GM19324 (cell line): ENCODE results near the gene GNAQ.

Source experiments
- ATAC-seq: cut with Tn5 transposase; IDR thresholded peaks from one replicate; pipeline ENCODE4 v1.9.1; 2021; ENCODE audit warnings: mild to moderate bottlenecking, moderate library complexity; ENCODE audit not compliant: unreplicated experiment, low FRiP score

The GNAQ gene

DNA sequence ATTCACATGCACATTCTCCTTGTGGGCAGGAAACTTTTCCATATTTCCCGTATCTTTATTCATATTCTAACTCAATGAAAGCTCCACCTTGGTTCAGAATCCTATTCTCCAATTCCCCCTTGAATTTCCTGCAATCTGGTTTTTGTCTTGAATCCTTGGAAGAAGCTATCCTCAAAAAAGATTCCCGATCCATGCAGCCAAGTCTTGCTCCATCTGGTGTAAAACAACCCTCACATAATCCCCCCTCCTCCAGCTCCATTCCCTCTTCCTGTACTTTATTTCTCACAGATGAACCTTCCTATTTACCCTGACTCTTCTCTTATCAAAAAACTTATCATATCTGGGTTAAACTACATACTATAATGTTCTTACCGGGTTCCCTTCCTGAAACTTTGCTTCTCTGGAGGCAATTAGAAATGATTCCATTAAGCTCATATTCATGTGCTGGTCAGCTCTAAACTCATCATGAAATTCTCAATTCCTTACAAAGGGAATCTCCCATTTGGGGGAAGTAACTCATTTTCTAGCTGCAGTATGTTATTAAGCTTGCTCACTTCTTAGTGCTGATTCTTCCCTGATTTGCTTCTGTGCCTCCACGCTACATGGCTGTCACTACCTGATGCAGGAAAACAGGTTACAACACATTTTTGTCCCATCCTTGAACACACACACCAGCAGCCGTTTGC, 81.7 kb downstream of the GNAQ start:
- no peak for ATAC-seq

DNA sequence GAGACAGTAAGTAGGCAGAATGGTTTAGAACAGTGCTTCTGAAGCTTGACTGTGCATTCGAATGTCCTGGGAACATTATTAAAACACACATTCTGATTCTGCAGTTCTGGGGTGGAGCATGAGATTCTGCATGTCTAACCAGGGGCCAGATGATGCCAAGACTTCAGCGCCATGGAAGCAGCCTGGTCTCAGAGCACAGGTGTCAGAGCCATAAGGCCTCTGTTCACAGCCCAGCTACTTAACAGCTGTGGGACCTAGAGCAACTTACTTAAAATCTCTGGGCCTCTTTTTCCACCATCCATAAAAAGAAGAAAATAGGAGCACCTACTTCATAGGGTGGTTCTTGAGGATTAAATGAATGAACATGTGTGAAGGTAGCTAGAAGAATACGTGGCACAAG, 84.0 kb downstream of the GNAQ start:
- ATAC-seq: no peak

DNA sequence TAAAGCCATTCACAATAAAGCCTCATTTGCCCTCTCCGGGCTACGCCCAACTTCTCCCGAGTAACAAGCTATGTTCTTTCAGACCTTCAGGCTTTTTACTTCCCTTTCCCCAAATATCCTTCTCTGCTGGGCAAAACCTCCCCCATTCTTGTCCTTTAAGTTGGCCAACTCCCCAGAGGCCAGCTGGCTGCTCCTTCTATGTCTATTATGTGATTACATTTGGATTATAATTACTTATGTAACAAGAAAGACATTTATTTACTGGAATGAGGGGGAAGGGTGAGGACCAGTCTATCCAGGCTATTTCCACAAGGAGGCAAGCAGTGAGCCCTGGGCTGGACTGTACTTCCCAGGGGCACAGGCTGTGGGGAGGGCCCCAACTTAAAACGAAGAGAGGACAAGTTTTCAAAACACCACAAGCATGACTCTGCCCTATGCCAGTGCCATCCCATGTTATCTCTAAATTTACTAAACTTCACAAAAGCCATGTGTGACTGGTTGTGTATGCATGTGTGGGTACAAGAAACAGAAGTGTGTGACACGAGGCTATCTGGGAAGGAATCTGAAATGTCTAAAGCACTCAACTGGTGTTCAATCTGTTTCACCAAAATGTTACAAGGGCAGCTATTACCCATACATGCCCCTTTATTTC, 84.5 kb downstream of the GNAQ start:
- ATAC-seq: no peak

DNA sequence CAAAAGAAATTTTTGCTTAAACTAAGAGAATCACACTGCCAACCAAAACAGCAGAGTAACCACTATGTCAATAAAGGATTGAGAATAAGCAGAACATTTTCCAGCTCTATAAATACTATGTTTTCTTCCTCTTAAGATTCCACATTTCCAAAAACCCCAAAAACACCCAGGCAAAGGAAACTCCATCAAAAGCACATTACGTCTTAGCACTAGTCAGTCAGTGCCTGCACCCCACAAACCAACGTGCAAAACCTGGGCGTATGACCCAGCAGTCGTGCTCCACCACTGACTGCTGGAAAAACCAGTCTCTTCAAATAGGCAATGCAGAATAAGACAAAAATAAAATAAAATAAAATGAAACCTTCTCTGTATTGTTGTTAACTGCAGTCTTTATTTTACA, 85.3 kb downstream of the GNAQ start:
- no peak for ATAC-seq

DNA sequence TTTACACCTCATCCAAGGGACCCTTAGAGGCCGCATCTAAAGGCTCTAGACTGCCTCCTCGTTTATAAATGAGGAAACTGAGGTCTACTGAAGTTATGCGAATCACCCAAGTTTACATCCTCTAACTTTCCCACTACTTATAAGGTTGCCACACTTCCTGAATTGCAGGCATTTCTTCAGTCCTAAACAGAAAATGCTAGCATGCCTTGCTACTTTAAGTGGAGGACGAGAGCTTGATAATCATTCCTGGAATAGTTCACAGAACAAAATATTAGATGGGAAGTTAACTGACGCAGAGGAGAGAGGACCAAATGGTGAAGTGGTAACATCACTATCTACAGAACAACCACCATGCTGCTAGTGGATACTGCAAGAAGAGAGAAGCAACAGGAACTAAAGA, 85.8 kb downstream of the GNAQ start:
- ATAC-seq: no peak

DNA sequence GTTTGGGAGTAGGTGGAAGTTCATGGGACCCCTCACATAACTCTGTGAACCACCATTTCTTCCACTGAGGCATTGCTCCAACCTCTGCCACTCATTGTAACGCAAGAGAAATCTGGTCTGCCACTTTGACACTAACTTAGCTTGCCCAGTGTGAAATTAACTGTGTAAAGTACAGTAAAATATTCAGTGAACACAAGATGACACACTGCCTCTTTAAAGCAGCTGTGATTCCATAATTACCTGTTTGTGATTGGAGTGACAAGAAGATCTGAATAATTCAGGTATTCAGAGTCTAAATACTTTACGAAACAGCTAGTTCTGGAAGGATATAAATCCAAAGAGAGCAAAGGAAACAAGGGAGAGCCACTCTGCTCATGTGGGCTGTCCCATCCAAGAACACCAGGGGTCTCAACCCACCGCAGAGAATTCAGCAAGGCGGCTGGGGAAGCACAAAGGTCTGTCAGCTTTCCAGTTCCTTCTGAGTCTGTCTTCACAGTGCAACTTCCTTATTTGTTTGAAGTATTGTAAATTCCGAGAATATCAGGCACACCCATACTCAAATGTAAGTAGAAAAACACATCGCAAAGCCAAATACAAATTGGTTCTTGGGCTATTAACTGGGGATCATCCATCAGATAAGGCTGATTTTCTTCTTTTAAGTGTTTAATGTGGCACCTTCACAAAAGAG, 86.9 kb downstream of the GNAQ start:
- ATAC-seq: no peak

DNA sequence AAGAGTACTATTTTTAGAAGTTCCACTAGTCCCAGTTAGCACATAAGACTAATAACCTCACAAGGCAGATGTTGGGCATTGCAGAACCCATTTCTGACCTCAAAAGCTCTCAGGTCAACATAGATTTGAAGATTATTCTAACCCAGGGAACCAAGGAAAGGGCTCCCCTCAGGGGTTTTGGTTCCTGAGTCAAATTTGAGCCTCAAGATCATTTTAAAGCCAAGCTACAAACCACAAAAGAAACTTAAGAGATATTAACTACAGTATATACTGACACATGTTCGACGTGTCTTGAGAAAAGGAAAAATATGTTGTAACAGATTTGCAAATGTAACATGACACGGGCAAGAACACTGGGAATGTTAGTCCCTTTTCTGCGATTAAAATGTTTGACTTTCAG, 88.6 kb downstream of the GNAQ start:
- ATAC-seq: no peak

DNA sequence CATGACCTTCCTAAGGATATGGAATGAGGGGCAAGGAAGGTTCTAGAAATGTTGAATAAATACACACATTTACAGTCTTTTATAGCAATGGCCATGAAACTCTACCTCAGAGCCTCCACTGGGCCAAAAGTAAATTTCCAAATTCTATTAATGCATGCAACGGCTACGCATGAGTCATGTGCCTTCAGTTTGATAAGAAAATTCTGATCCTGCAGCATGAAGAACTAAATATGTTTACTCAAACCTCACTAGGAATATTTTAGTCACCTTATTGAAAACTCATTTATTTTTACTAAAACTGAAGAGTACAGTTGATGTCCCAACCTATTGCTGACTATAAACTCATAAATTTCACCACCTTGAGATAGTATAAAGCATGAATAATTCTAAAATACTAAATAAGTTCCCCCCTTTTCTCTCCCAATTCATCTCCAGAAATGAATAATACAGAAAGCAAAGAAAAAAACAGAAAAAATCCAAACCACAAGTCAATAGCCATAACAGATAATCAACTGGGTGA, 92.4 kb downstream of the GNAQ start:
- no peak for ATAC-seq

DNA sequence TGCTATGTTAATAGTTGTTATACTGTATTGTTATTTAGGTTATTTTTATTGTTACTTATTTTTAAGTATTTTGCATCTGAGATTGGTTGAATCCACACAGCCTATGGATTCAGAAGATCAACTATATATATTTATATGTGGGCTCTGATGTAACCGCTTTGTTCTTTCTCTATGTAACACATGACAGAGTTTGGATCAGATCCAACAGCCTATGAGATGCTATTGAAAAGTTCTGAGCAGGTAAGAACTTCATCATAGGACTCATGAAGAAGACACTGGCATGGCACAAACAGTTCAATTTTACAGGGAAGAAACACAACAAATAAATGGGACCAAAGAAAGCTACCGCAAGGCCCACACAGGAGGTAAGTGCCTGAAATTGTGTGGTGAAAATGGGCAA, 93.4 kb downstream of the GNAQ start:
- ATAC-seq: no peak

DNA sequence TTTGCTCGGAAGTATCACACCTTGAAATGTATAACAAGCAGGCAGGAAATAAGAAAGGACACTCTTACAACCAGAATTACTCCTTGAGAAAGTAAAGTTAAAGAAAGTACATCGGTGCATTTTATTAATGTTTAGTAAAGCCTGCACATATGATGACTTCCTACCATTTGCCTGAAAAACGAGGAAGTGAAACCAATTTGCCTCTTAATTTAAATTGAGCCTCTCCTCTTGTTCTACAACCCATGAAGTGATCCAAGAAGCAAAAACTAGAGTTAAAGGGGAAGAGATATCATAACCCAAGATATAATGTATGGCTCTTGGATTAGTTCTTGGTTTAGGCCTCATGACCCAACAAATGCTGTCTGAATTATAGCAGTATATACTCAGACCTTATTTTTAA, 95.6 kb downstream of the GNAQ start:
- ATAC-seq: no peak

DNA sequence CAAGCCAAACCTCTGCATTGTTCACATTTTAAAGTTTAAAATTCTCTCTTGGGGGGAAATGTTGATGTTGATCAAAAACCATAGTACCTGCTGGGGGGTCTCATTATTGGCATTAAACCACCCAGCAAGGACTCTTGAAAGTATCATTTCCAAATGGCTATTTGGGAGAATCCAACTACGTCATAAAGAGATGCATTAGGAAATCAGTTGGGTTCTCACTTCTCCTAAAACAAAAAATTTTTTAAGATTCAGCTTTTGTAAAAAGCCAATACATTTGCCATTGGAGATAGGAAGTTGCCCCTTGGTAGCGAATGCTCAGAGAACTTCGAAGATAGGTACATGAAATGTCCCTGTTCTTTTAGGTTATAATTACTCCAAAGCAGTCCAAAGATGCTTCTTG, 96.4 kb downstream of the GNAQ start:
- ATAC-seq: no peak

DNA sequence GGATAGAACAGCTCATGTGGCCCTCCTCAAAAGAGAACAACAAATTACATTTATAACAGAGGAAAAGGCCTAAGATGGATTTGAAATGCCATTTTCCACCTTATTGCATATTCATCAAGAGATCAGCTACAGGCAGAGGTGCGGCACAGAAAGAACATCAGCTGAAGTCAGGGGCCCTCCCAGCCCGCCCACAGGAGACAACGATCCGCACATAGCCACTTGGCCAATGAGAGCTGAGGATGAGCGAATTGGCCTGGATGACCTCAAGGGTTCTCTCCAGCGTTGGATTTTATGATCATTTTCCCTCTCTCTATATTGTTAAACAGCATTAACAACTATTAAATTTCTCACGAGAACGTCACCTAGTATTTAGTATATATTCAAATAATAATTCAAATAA, 97.6 kb downstream of the GNAQ start:
- no peak for ATAC-seq

DNA sequence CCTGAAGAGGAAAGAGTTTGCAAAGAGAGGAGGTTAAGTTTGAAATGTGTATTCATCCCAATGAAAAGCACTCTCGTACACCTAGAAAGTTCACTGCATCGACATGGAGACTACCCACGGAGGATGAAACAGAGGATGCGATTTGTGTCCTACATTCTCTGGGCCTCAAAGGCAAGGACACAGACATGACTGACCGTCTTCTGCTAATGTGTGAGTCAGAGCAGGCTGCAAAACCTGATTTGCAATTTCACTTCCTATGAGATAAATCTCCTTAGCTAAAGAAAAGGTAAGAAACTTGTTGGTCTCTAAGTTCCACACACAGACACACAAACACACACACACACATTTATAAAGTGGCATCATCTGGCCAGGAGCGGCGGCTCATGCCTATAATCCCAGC, 98.6 kb downstream of the GNAQ start:
- no peak for ATAC-seq

DNA sequence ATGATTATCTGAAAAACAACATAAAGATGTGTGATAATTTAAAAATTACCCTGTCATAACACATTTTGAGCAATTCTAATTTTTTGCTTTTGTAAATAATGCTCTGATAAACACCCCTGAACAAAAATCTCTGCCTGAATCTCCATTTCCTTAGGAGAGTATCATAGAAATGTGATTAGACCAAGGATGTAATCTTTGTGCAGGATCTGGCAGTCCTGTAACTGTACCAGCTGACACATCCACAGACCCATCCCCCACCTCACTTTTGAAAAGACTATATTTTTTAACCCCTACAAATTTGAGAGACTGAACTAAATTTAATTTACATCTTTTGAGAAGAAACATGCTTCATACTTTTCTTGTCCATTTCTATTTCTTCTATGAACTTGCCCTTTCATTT, 101.7 kb downstream of the GNAQ start:
- no peak for ATAC-seq

DNA sequence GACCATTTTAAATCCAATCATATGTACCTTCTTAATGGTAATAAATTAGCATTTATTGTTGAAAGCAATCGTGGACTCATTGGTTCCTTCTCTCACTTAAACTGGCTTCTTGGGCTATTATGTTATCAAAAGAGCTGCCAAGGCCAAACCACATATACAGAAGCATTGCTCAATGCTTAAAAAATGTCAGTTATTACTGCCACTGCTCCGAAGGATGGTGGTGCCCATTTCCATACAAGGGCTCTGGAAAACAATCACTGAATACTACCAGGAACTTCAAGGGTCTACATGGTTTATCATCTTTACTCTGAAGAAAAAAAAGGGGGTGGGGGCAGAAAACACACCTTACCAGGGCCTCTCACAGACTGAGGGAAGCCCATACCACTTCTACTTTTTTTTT, 104.3 kb downstream of the GNAQ start:
- no peak for ATAC-seq

DNA sequence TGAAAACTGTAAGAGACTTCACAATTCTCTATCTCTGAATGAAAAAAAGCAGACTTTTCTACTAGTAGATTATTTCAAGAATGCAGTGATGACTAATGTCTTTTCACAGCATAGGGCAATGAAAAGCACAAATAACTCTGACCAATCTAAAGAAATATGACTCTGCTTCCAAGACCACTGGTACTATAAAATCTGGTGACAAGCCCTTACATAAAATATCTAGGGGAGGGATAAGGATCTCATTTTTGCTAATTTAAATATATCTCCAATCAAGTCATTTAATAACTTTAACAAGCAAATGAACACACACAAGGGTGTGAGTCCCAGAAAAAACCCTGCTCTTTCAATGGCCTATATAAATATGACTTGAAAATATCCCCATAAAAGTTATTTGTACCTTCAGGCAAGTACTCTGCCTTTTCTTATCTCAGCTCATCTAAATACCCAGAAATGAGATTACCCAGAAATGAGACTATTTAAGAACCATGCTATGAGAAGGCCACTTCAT, 105.2 kb downstream of the GNAQ start:
- ATAC-seq: no peak

DNA sequence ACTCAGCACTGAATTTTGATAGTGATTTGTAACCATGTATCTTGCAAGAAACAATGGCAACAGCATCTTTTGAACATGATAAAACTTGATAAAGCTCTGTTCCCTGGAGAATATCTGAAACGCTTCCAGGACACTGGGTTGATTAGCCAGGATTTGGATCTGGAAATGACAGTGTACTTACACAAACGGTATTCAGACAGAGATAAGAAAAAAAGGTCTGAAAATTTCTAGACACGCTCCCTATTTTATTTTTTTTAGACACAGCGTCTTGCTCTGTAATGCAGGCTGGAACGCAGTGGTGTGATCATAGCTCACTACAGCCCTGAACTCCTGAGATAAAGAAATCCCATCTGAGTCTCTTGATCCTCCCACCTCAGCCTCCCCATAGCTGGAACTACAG, 109.0 kb downstream of the GNAQ start:
- ATAC-seq: no peak

DNA sequence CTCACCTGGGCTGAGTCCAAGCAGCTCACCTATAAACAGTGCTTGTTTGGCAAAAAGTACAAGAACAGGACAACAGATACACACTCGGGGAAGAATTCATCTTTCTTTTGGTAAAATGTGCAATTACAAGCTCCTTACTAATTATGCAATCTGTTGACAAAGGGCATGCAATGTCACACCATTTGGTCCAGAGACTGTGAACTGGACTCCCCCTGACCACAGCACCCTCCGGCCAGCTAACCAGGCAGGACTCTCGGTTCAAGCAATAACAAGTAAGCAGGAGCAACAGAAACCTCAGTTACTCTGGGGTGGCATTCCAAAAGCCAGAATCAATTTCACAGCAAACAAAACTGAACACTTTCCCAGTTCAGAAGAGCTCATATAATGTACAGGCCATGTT, 113.8 kb downstream of the GNAQ start:
- ATAC-seq: no peak

DNA sequence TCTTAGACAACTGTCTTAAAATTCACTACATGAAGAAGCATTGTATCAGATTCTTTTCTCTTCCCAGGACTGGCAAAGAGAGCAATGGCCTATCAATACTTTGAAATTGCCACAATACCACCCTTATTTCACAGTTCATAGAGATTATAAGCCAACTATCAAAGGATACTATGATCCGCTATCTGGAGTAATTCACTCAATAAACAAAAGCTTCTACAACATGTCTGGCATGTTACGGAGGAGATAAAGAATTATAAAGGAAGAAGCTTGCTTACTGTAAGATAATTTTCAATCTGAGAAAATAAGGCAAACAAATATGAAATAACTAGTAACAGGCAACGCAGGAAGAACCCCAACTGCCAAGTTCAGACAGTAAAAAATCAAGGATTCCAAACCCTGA, 114.8 kb downstream of the GNAQ start:
- no peak for ATAC-seq

DNA sequence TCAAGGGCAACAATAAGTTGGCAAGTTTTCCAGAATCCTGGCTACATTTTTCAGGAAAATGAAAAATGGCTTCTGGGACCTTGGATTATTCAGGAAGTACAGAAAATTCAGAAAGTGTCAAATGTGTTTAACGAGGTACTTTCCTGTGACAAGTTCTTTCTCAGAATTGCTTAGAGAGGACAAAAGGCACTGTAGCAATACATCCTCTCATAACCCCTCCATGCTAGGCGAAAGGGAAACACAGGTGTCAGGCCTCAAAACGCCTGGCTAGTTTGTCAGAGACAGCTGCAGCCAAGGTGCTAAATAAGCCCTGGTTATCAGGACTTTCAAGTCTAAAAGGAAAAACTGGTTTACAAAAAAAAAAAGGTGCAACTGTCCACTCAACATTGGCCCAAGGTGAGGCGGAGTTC, 115.2 kb downstream of the GNAQ start:
- no peak for ATAC-seq

DNA sequence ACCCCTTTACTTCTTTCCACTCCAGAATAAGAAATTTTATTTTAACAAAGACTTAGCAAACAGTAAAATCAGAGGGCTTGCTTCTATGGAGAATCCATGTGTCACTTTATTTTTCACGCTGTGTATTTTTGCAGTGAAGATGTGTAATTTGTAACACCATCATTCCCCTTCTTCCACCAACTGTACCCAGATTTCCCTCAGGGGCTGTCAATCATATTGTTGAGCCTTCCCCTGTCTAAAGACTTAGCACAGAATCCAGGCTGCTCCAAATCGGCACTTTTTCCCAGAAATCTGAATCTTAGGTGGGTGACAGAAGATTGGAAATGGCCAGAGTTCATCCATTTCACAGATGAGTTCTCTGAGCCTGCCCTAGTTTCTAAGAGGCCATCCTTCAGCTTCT, 115.9 kb downstream of the GNAQ start:
- ATAC-seq: no peak
